GM12878 (cell line): ENCODE results near the gene ACSM6. TPM values are rescaled to one million over a fixed set of nuclear protein-coding genes. Genes with fewer than 3 reads are reported as not detected.

Source experiments
- ATAC-seq: fragments of 200-7000 bp; cut with Tn5 transposase; 3 replicates; pipeline ENCODE4 v1.9.1; 2020; ENCODE audit warnings: mild to moderate bottlenecking, moderate library complexity
- BruUV-seq: library from RNA; stranded (reverse); fragments of 400-500 nt; replicated peaks from 2 replicates; lab custom pipeline; 2021; lab: Mats Ljungman, UMichigan
- CTCF ChIA-PET: fragments of 300-600 bp; sonication (Branson Sonifier 250); formaldehyde crosslinking; extraction: SDS; loops from one replicate; lab custom pipeline; 2021; ENCODE audit warnings: inconsistent platforms; lab: Yijun Ruan, JAX
- POLR2A ChIA-PET: fragments of 350-600 bp; formaldehyde crosslinking; extraction: SDS; loops from one replicate; lab custom pipeline; 2021; ENCODE audit warnings: inconsistent platforms; lab: Charles Lee
- RAD21 ChIA-PET: fragments of 300-600 bp; sonication (Branson Sonifier 250); formaldehyde crosslinking; loops from one replicate; lab custom pipeline; 2023; ENCODE audit warnings: antibody characterized with exemption; ENCODE audit not compliant: unreplicated experiment; lab: Charles Lee
- SMC1A ChIA-PET: fragments of 300-600 bp; sonication (Branson Sonifier 250); formaldehyde crosslinking; loops from one replicate; lab custom pipeline; 2023; ENCODE audit not compliant: unreplicated experiment, uncharacterized antibody; lab: Charles Lee
- DNase-seq: peaks from one replicate; pipeline ENCODE4 v3.0.0-alpha.2; 2011; ENCODE audit warnings: low read depth, low spot score
- FAIRE-seq: peaks from 3 replicates; lab custom pipeline; 2011; peaks lifted over from hg19 to GRCh38; lab: Jason Lieb, UNC
- H2AFZ ChIP-seq: 2 replicates; pipeline ENCODE4 v1.6.0; 2011; ENCODE audit warnings: low read depth, low read length, control low read depth; ENCODE audit not compliant: control insufficient read depth
- H3K27ac ChIP-seq: 2 replicates; pipeline ENCODE4 v1.5.1; 2011; ENCODE audit warnings: control low read depth; ENCODE audit not compliant: control insufficient read depth, insufficient read depth
- H3K27me3 ChIP-seq, 2 experiments: replicated peaks in 1 of 2; 2 replicates each; pipeline versions ENCODE4 v1.6.0 to v1.6.1; 2011; ENCODE audit warnings: low read length in 1 of 2; ENCODE audit not compliant: control insufficient read depth in 2 of 2, insufficient read depth in 2 of 2
- H3K36me3 ChIP-seq, 2 experiments: 2 replicates each; pipeline ENCODE4 v1.5.1; 2011; ENCODE audit warnings: low read length in 1 of 2; ENCODE audit not compliant: control insufficient read depth in 2 of 2, insufficient read depth in 2 of 2
- H3K4me1 ChIP-seq: 2 replicates; pipeline ENCODE4 v1.6.1; 2011; ENCODE audit warnings: mild to moderate bottlenecking, low read length, moderate library complexity, mixed read lengths; ENCODE audit not compliant: control insufficient read depth, insufficient read depth
- H3K4me2 ChIP-seq: 2 replicates; pipeline ENCODE4 v1.6.0; 2011; ENCODE audit warnings: control low read depth; ENCODE audit not compliant: control insufficient read depth, insufficient read depth
- H3K4me3 ChIP-seq: fragments of 200-600 bp; sonication (generic); 2 replicates; pipeline ENCODE4 v1.5.1; 2016
- H3K79me2 ChIP-seq: 2 replicates; pipeline ENCODE4 v1.6.0; 2011; ENCODE audit warnings: low read length; ENCODE audit not compliant: control insufficient read depth, insufficient read depth
- H3K9ac ChIP-seq: 2 replicates; pipeline ENCODE4 v1.8.0; 2011; ENCODE audit warnings: low read length, control low read depth, mixed read lengths; ENCODE audit not compliant: control insufficient read depth, insufficient read depth
- H3K9me3 ChIP-seq: replicated peaks from 3 replicates; pipeline ENCODE4 v1.5.1; 2011; ENCODE audit warnings: mild to moderate bottlenecking, low read length; ENCODE audit not compliant: control insufficient read depth, insufficient read depth
- H4K20me1 ChIP-seq: 2 replicates; pipeline ENCODE4 v1.6.0; 2011; ENCODE audit not compliant: control insufficient read depth, insufficient read depth
- CBX3 ChIP-seq: fragments of 200-600 bp; sonication (generic); IDR thresholded peaks from 2 replicates; pipeline ENCODE4 v1.6.1; 2016; ENCODE audit warnings: low read depth, borderline replicate concordance
- DPF2 ChIP-seq: fragments of 450-650 bp; IDR thresholded peaks from 2 replicates; pipeline ENCODE4 v1.6.1; 2017; ENCODE audit warnings: mild to moderate bottlenecking
- FOXK2 ChIP-seq: fragments of 450-650 bp; IDR thresholded peaks from 2 replicates; pipeline ENCODE4 v1.6.1; 2017; ENCODE audit warnings: mild to moderate bottlenecking, moderate library complexity
- MEF2A ChIP-seq: IDR thresholded peaks from 2 replicates; pipeline ENCODE4 v1.6.1; 2011; ENCODE audit warnings: low read depth, mild to moderate bottlenecking, low read length, moderate library complexity; ENCODE audit not compliant: insufficient read depth
- NFIC ChIP-seq: IDR thresholded peaks from 2 replicates; pipeline ENCODE4 v1.6.1; 2012; ENCODE audit warnings: low read depth, mild to moderate bottlenecking, inconsistent platforms, low read length, moderate library complexity
- POLR2A ChIP-seq: IDR thresholded peaks from 2 replicates; pipeline ENCODE4 v1.6.1; 2011; ENCODE audit warnings: low read depth, mild to moderate bottlenecking, low read length
- RAD51 ChIP-seq: fragments of 450-650 bp; IDR thresholded peaks from 2 replicates; pipeline ENCODE4 v1.6.1; 2016; ENCODE audit warnings: moderate library complexity, mild to moderate bottlenecking, inconsistent platforms
- SMARCA5 ChIP-seq: fragments of 450-650 bp; IDR thresholded peaks from 2 replicates; pipeline ENCODE4 v1.6.1; 2017; ENCODE audit warnings: mild to moderate bottlenecking
- SMC3 ChIP-seq: IDR thresholded peaks from 2 replicates; pipeline ENCODE4 v1.6.1; 2011; ENCODE audit warnings: low read length, improper control_type of control experiment, borderline replicate concordance
- STAT1 ChIP-seq: fragments of 450-650 bp; conservative IDR thresholded peaks from 2 replicates; pipeline ENCODE4 v1.6.1; 2014; ENCODE audit warnings: antibody characterized with exemption, mild to moderate bottlenecking
- SUPT20H ChIP-seq: IDR thresholded peaks from 2 replicates; pipeline ENCODE4 v1.6.1; 2011; ENCODE audit warnings: low read depth, mild to moderate bottlenecking, low read length, moderate library complexity, borderline replicate concordance; ENCODE audit not compliant: control insufficient read depth
- TAF1 ChIP-seq: IDR thresholded peaks from 2 replicates; pipeline ENCODE4 v1.6.1; 2011; ENCODE audit warnings: mild to moderate bottlenecking, low read depth, low read length, borderline replicate concordance
- TCF3 ChIP-seq: IDR thresholded peaks from 2 replicates; pipeline ENCODE4 v1.6.1; 2012; ENCODE audit warnings: low read depth, mild to moderate bottlenecking, low read length, borderline replicate concordance; ENCODE audit not compliant: insufficient read depth
- USF1 ChIP-seq: IDR thresholded peaks from 2 replicates; pipeline ENCODE4 v1.6.1; 2011; ENCODE audit warnings: borderline replicate concordance, low read depth, mild to moderate bottlenecking, moderate library complexity, mixed read lengths, low read length; ENCODE audit not compliant: insufficient read depth; ENCODE audit errors: extremely low read length
- WRNIP1 ChIP-seq: IDR thresholded peaks from 2 replicates; pipeline ENCODE4 v1.6.1; 2011; ENCODE audit warnings: low read depth, low read length, improper control_type of control experiment, borderline replicate concordance
- WGBS: methylation state at CpG from one replicate; pipeline ENCODE4 v1.1.6; 2016; ENCODE audit warnings: low lambda C conversion rate; ENCODE audit not compliant: insufficient replicate concordance, insufficient coverage; ENCODE audit errors: missing lambda C conversion rate; 5-methylcytosine and 5-hydroxymethylcytosine counted together
- in situ Hi-C: fragments of 300-500 bp; cut with MboI; formaldehyde crosslinking; loops from 9 replicates; pipeline ENCODE4 v1.14.3; 2018; ENCODE audit warnings: mixed read lengths
- intact Hi-C: fragments of 100-400 bp; cut with micrococcal nuclease; formaldehyde crosslinking; loops from one replicate; pipeline ENCODE4 v1.14.2; 2022; ENCODE audit not compliant: unreplicated experiment
- polyA plus RNA-seq, 11 experiments: library from polyadenylated mRNA; depleted of rRNA in 4 of 11; unstranded in 6 of 11; stranded (reverse) in 5 of 11; fragments of >200 nt; fragmentation: Nextera tagmentation in 4 of 11; fragmentation: Illumina TruSeq in 1 of 11; extraction: Ambion mirVana in 4 of 11; extraction: Trizol in 1 of 11; gene quantifications; 1 replicate in 1 of 11; 2 replicates in 10 of 11; pipeline versions ENCODE4 v1.2.1 to v1.2.3, GENCODE V29; 2011 to 2016; ENCODE audit warnings: inconsistent platforms in 2 of 11, missing spikeins in 2 of 11, low read depth in 1 of 11
- total RNA-seq, 4 experiments: library from RNA; depleted of rRNA in 3 of 4; stranded (reverse); fragments of >200 nt in 3 of 4; fragmentation: Illumina TruSeq in 1 of 4; extraction: Trizol in 1 of 4; gene quantifications; 2 replicates each; pipeline versions ENCODE4 v1.2.1 to v1.2.3, GENCODE V29; 2013 to 2021
- TF ChIP-seq, protein P1 (sequence below): fragments of 450-650 bp; IDR thresholded peaks from 2 replicates; pipeline ENCODE4 v1.6.1; 2018; ENCODE audit warnings: mild to moderate bottlenecking, low read depth, moderate library complexity; ENCODE audit not compliant: partially characterized antibody
- TF ChIP-seq, protein P2 (sequence below), 3 experiments: IDR thresholded peaks in 2 of 3; conservative IDR thresholded peaks in 1 of 3; 2 replicates each; pipeline ENCODE4 v1.5.1; 2011; ENCODE audit warnings: low read depth in 3 of 3, low read length in 3 of 3, mild to moderate bottlenecking in 3 of 3, control low read depth in 2 of 3, moderate library complexity in 2 of 3, inconsistent platforms in 1 of 3, mixed read lengths in 1 of 3; ENCODE audit not compliant: control insufficient read depth in 2 of 3, insufficient read depth in 1 of 3; ENCODE audit errors: extremely low read depth in 1 of 3

ACSM6 gene
- total and polyA plus RNA-seq, 10 of the 15 experiments (the other 5 are each of a cell fraction or from before 2014, with no cell fraction given), result 0.06 to 0.21 (median 0.20) TPM; not detected in 7

- Histone ChIP-seq H4K20me1 (no peaks in the 10 kb centered on the region), H3K4me1 (peaks cover 4% of the 10 kb centered on the region; the same call in 1 of the 2 replicates), H3K27me3 (no peaks in the 10 kb centered on the region), H3K4me2 (no peak overlapping the region), H3K9me3 (no peaks in the 10 kb centered on the region; the same call in 2 of the 3 replicates), H3K36me3 (no peaks in the 10 kb centered on the region), H3K27ac (no peak overlapping the region), H3K9ac (no peak overlapping the region), H3K79me2 (no peaks in the 10 kb centered on the region), H2AFZ (no peak overlapping the region)
- POLR2A ChIA-PET, result no interaction called here
- in situ Hi-C loops, result no loop called here
- ATAC-seq (no peak), FAIRE-seq (no peak), DNase-seq (no peak)
- BruUV-seq, result no TSS peak
- SMC1A ChIA-PET, result interaction anchor here (1.5 to 3.0 kb wide), 2 partner anchors 34 to 152 kb away, joined by 4 to 13 read pairs; no protein-coding TSS in a partner anchor
- CTCF ChIA-PET, result interaction anchor here (1.7 kb wide), 3 partner anchors 34 to 154 kb away, joined by 4 to 17 read pairs (median 5); no protein-coding TSS in a partner anchor
- RAD21 ChIA-PET, result no interaction called here
- TF ChIP-seq SMARCA5, result no peak
- no peak for TF ChIP-seq WRNIP1
- TF ChIP-seq, protein P1, sequence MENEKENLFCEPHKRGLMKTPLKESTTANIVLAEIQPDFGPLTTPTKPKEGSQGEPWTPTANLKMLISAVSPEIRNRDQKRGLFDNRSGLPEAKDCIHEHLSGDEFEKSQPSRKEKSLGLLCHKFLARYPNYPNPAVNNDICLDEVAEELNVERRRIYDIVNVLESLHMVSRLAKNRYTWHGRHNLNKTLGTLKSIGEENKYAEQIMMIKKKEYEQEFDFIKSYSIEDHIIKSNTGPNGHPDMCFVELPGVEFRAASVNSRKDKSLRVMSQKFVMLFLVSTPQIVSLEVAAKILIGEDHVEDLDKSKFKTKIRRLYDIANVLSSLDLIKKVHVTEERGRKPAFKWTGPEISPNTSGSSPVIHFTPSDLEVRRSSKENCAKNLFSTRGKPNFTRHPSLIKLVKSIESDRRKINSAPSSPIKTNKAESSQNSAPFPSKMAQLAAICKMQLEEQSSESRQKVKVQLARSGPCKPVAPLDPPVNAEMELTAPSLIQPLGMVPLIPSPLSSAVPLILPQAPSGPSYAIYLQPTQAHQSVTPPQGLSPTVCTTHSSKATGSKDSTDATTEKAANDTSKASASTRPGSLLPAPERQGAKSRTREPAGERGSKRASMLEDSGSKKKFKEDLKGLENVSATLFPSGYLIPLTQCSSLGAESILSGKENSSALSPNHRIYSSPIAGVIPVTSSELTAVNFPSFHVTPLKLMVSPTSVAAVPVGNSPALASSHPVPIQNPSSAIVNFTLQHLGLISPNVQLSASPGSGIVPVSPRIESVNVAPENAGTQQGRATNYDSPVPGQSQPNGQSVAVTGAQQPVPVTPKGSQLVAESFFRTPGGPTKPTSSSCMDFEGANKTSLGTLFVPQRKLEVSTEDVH, result no peak
- no peak for TF ChIP-seq DPF2
- TF ChIP-seq MEF2A, result no peak
- no peak for TF ChIP-seq TCF3
- TF ChIP-seq USF1, result no peak
- TF ChIP-seq STAT1, result no peak
- no peak for TF ChIP-seq SMC3
- no peak for TF ChIP-seq TAF1
- no peak for TF ChIP-seq CBX3
- TF ChIP-seq FOXK2, result no peak
- TF ChIP-seq, protein P2, sequence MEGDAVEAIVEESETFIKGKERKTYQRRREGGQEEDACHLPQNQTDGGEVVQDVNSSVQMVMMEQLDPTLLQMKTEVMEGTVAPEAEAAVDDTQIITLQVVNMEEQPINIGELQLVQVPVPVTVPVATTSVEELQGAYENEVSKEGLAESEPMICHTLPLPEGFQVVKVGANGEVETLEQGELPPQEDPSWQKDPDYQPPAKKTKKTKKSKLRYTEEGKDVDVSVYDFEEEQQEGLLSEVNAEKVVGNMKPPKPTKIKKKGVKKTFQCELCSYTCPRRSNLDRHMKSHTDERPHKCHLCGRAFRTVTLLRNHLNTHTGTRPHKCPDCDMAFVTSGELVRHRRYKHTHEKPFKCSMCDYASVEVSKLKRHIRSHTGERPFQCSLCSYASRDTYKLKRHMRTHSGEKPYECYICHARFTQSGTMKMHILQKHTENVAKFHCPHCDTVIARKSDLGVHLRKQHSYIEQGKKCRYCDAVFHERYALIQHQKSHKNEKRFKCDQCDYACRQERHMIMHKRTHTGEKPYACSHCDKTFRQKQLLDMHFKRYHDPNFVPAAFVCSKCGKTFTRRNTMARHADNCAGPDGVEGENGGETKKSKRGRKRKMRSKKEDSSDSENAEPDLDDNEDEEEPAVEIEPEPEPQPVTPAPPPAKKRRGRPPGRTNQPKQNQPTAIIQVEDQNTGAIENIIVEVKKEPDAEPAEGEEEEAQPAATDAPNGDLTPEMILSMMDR (IDR thresholded peaks at IDR 0.05 in 2 of 3, conservative IDR thresholded peaks at IDR 0.05 in 1 of 3; ENCODE audit: control insufficient read depth in 2 of 3, extremely low read depth in 1 of 3, insufficient read depth in 1 of 3, low read depth in 3 of 3, low read length in 3 of 3), result no peak
- no peak for TF ChIP-seq RAD51
- TF ChIP-seq POLR2A, result no peak
- no peak for TF ChIP-seq NFIC
- no peak for TF ChIP-seq SUPT20H
- TF ChIP-seq, all 136 proteins: peak for 0
- WGBS, result 89% methylated on average over 3 of the region's 3 CpGs
- H3K4me3 ChIP-seq, result no peak overlapping the region
- intact Hi-C loops, result no loop called here
Measured at GRCh38 chr10:95211606-95212279, 17.7 kb downstream of the ACSM6 start.
